VCaP (cell line): Measurements from ENCODE around the gene CFAP299.

ENCODE experiments used
- H3K27ac ChIP-seq: fragments of 450-650 bp; 2 replicates; pipeline ENCODE4 v1.5.1; 2017
- TF ChIP-seq, protein P1 (sequence below): fragments of 450-650 bp; conservative IDR thresholded peaks from 2 replicates; pipeline ENCODE4 v1.5.1; 2017; ENCODE audit warnings: mild to moderate bottlenecking, moderate library complexity

CFAP299 gene

DNA sequence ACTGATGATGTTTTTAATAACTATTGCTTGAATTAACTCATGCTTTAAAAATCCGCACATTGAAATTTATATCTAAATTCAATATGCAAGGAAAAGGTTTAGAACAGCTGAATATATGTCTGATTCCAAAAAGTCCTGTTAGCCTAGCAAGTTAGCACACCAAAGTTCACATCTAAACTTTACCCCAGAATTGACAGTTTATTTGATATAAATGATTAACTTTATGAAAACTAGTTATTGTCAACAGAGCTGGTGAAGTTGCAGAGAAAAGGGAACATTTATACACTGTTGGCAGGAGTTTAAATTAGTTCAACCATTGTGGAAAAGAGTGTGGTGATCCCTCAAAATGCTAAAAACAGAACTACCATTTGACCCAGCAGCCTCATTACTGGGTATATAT lies 574.4 kb downstream of the CFAP299 start:
- TF ChIP-seq, protein P1, sequence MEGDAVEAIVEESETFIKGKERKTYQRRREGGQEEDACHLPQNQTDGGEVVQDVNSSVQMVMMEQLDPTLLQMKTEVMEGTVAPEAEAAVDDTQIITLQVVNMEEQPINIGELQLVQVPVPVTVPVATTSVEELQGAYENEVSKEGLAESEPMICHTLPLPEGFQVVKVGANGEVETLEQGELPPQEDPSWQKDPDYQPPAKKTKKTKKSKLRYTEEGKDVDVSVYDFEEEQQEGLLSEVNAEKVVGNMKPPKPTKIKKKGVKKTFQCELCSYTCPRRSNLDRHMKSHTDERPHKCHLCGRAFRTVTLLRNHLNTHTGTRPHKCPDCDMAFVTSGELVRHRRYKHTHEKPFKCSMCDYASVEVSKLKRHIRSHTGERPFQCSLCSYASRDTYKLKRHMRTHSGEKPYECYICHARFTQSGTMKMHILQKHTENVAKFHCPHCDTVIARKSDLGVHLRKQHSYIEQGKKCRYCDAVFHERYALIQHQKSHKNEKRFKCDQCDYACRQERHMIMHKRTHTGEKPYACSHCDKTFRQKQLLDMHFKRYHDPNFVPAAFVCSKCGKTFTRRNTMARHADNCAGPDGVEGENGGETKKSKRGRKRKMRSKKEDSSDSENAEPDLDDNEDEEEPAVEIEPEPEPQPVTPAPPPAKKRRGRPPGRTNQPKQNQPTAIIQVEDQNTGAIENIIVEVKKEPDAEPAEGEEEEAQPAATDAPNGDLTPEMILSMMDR = no peak

GRCh38 chr4:80911458-80911857 lies 575.9 kb downstream of the CFAP299 start:
- TF ChIP-seq, protein P1 = no peak
- H3K27ac ChIP-seq = no peak overlapping the region

More for the DNA sequence above, 574.4 kb downstream of the CFAP299 start:
- H3K27ac ChIP-seq = no peak overlapping the region

DNA sequence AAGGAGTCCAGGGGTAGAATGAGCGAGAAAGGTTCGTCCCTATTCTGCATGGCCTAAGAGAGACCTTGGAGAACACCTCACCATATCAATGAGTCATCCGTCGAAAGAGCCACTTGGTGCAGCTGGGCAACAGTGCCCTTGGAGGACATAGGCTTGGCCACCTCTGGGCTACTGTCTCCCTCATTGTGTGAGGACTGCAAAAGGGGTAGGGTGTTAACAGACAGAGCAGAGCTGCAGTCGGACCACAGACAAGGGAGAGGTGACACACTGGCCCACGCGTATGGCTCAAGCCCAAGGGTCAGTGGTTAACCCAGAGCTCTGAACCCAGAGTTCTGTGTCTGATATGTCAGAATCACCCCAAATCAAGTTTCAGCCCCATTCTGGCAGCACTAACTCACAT lies 576.8 kb downstream of the CFAP299 start:
- H3K27ac ChIP-seq = no peak overlapping the region
- TF ChIP-seq, protein P1 = no peak

GRCh38 chr4:80913381-80913780 lies 577.9 kb downstream of the CFAP299 start:
- TF ChIP-seq, protein P1 = no peak
- no peak overlapping the region for H3K27ac ChIP-seq

GRCh38 chr4:80916770-80917169 lies 581.2 kb downstream of the CFAP299 start:
- H3K27ac ChIP-seq = no peak overlapping the region

DNA sequence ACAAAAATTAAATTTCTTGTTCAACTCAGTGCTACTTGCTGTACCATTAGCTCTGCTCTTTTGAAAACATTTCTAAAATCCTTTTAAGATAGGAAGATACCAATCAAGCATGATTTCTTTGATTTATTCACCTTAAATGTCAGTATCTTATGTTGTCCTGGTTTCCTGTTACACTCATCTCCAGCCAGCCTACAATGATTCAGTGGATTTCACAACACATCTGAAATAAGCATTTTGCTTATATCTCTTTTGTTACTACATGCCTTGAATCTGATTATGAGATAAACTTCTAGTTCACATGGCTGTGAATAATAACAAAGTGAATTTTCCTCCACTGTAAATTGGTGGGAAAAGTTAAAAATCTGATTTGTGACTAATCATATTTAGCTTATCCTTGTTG lies 582.5 kb downstream of the CFAP299 start:
- no peak overlapping the region for H3K27ac ChIP-seq
- TF ChIP-seq, protein P1 = no peak

More at GRCh38 chr4:80916770-80917169, 581.2 kb downstream of the CFAP299 start:
- TF ChIP-seq, protein P1 = no peak

- no peak overlapping the region for H3K27ac ChIP-seq
- TF ChIP-seq, protein P1 = no peak
These were observed 585.9 kb downstream of the CFAP299 start for GRCh38 chr4:80921441-80921840.
